Hepatocyte (in vitro differentiated cells): ENCODE data around the gene CCDC90B.
"Not testable (repeated sequence)": the region's sequence is repeated elsewhere in the genome, so short reads cannot be mapped to it uniquely, and the experiment has no call there.

ENCODE experiments used
- EZH2 ChIP-seq: fragments of 200-600 bp; sonication (generic); IDR thresholded peaks from 2 replicates; pipeline ENCODE4 v1.6.1; 2016; ENCODE audit warnings: antibody characterized with exemption, mild to moderate bottlenecking, borderline replicate concordance
- EZH2phosphoT487 ChIP-seq: fragments of 200-600 bp; sonication (generic); IDR thresholded peaks from one replicate; pipeline ENCODE4 v1.6.1; 2018; ENCODE audit warnings: antibody characterized with exemption, mild to moderate bottlenecking, low read depth, moderate library complexity; ENCODE audit not compliant: unreplicated experiment, severe bottlenecking
- TF ChIP-seq, protein P1 (sequence below): fragments of 200-600 bp; sonication (generic); IDR thresholded peaks from 2 replicates; pipeline ENCODE4 v1.5.1; 2016; ENCODE audit warnings: antibody characterized with exemption, mild to moderate bottlenecking; ENCODE audit not compliant: poor library complexity

- TF ChIP-seq EZH2, EZH2phosphoT487: not testable (repeated sequence)
- TF ChIP-seq, protein P1, sequence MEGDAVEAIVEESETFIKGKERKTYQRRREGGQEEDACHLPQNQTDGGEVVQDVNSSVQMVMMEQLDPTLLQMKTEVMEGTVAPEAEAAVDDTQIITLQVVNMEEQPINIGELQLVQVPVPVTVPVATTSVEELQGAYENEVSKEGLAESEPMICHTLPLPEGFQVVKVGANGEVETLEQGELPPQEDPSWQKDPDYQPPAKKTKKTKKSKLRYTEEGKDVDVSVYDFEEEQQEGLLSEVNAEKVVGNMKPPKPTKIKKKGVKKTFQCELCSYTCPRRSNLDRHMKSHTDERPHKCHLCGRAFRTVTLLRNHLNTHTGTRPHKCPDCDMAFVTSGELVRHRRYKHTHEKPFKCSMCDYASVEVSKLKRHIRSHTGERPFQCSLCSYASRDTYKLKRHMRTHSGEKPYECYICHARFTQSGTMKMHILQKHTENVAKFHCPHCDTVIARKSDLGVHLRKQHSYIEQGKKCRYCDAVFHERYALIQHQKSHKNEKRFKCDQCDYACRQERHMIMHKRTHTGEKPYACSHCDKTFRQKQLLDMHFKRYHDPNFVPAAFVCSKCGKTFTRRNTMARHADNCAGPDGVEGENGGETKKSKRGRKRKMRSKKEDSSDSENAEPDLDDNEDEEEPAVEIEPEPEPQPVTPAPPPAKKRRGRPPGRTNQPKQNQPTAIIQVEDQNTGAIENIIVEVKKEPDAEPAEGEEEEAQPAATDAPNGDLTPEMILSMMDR = not testable (repeated sequence)
These were observed 30.2 kb upstream of the CCDC90B start for GRCh38 chr11:83316143-83316896.
